GM10266 (cell line): ENCODE data around the gene ADCK1.
"Not testable (repeated sequence)": the region's sequence is repeated elsewhere in the genome, so short reads cannot be mapped to it uniquely, and the experiment has no call there.

Experiments used
- DNase-seq: peaks from one replicate; pipeline ENCODE4 v3.0.0; 2012; ENCODE audit errors: extremely low spot score
- TF ChIP-seq, protein P1 (sequence below): IDR thresholded peaks from 2 replicates; pipeline ENCODE4 v1.5.1; 2012; ENCODE audit warnings: mild to moderate bottlenecking, low read depth; ENCODE audit not compliant: control insufficient read depth, insufficient read depth; ENCODE audit errors: missing control alignments

The ADCK1 gene

DNA sequence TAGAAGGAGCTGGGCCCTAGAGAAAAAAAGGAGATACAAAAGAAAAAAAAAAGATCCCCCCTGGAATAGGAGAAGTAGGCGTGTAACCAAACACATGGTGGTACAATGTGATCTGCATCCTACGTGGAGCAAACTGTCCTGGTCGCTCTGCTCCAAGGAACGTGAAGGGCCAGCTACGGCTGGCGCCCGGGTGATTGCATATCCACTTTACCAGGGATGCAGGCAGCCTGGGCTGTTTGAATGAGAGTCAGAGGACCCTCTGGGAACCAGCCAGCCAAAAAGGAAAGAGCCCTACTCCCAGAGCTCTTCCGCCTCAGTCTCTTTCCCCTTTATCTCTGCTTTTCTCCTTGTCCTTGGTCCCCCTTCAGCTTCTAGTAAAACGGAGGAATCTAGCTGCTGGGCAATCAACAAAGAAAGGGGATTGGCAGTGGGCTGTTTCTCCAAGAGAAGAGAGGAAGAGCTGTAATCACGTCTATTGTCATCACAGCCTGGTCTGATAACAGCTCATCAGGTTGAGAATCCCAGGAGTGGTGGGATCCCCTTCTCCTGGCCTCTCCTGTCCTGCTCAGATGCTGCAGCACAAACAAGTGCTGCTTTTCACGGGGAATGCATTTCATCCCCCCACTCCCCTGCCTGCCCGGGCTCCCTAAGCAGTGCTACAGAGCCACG is 156.0 kb downstream of the ADCK1 start:
- no peak for DNase-seq
- TF ChIP-seq, protein P1, sequence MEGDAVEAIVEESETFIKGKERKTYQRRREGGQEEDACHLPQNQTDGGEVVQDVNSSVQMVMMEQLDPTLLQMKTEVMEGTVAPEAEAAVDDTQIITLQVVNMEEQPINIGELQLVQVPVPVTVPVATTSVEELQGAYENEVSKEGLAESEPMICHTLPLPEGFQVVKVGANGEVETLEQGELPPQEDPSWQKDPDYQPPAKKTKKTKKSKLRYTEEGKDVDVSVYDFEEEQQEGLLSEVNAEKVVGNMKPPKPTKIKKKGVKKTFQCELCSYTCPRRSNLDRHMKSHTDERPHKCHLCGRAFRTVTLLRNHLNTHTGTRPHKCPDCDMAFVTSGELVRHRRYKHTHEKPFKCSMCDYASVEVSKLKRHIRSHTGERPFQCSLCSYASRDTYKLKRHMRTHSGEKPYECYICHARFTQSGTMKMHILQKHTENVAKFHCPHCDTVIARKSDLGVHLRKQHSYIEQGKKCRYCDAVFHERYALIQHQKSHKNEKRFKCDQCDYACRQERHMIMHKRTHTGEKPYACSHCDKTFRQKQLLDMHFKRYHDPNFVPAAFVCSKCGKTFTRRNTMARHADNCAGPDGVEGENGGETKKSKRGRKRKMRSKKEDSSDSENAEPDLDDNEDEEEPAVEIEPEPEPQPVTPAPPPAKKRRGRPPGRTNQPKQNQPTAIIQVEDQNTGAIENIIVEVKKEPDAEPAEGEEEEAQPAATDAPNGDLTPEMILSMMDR, result no peak

DNA sequence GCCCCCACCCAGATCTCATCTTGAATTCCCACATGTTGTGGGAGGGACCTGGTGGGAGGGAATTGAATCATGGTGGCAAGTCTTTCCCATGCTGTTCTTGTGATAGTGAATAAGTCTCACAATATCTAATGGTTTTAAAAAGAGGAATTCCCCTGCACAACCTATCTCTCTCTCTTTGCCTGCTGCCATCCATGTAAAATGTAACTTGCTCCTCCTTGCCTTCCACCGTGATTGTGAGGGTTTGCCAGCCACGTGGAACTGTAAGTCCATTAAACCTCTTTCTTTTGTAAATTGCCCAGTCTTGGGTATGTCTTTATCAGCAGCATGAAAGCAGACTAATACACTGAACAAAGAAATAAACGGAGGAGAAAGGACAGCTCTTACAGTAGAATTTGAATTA is 159.8 kb downstream of the ADCK1 start:
- not testable (repeated sequence) for DNase-seq

DNA sequence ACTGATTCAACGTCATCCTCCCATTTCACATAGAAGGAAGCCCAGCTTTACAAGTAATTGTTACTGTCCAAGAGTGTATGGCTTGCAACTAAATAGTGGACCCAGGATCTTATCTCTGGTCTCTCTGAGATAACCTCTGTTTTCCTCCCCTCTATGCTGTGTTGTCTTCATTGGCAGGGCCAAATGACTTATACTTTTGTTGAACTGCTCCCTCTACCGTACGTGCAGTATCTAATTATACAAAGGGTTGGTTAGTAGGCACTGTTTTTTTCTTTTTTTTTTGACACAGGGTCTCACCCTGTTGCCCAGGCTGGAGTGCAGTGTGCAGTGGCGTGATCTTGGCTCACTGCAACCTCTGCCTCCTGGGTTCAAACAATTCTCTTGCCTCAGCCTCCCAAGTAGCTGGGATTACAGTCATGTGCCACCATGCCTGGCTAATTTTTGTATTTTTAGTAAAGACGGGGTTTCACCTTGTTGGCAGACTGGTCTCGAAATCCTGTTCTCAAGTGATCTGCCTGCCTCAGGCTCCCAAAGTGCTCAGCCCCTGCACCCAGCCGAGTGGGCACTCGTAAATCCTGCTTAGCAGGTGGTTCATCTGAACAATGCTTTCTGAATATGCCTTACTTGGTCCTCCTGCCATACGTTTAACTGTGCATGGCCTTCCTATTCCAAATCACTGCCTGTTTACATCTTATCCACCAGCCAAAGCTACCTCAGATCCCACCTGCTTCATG is 162.1 kb downstream of the ADCK1 start:
- no peak for DNase-seq
- TF ChIP-seq, protein P1, result no peak

DNA sequence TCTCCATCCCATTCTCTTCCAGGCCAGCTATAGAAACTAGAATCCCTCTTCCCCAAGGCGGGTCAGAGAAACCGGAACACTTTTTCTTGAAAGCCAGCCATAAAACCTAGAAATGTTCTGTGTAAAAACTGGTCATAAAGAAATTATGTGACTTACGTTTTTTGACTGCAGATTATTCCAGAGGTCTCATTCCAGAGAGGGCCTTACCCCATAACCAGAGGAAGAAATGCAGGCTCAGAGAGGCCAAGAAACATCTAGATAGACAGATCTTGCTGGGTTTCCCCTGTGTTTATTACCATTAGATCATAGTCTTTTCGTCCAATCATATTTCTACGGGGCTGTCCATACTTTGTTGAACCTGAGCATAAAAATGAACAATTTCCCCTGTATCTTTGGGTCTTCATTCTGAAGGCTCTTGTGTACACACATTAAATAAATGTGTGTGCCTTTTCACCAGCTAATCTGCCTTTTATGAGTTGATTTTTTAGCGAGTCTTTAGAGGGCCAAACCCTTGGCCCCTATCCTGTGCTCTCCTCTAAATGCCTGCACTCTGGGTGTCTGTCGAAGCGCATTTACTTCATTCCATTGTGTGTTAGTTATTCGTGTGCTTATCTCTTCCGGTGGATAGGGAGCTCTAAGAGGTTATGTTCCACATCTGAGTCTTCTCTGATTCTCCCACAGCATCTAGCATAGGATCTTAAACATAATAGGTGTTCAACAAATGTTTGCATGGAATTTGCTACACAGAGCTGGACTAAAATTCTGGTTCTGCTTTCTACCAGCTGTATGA is 163.0 kb downstream of the ADCK1 start:
- TF ChIP-seq, protein P1, result no peak
- DNase-seq, result no peak

DNA sequence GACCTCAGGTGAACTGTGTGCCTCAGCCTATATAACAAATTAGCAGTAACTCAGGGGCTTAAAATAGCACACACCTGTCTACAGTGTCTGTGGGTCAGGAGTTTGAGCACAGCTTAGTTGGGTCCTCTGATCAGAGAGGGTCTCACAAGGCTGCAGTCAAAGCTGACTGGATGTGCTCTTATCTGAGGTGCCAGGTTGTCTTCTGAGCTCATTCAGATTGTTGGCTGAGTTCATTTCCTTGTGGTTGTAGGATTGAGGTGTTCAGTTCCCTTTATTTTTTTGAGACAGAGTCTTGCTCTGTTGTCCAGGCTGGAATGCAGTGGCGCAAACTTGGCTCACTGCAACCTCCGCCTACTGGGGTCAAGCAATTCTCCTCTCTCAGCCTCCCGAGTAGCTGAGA is 164.7 kb downstream of the ADCK1 start:
- DNase-seq, result no peak
- TF ChIP-seq, protein P1, result no peak

DNA sequence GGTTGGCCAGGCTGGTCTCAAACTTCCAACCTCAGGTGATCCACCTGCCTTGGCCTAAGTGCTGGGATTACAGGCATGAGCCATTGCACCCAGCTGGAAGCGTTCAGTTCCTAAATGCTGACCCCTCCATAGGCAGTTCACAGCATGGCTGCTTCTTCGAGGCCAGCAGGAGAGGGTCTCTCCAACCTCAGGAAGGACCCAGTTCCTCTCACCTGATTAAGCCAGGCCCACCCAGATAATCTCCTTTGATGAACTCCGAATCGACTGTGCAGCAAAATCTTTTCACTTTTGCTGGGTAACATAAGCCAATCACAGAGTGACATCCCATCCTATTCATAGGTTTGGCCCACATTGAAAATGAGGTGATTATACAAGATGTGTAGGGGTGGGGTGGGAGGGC is 165.1 kb downstream of the ADCK1 start:
- no peak for DNase-seq
- TF ChIP-seq, protein P1, result no peak

DNA sequence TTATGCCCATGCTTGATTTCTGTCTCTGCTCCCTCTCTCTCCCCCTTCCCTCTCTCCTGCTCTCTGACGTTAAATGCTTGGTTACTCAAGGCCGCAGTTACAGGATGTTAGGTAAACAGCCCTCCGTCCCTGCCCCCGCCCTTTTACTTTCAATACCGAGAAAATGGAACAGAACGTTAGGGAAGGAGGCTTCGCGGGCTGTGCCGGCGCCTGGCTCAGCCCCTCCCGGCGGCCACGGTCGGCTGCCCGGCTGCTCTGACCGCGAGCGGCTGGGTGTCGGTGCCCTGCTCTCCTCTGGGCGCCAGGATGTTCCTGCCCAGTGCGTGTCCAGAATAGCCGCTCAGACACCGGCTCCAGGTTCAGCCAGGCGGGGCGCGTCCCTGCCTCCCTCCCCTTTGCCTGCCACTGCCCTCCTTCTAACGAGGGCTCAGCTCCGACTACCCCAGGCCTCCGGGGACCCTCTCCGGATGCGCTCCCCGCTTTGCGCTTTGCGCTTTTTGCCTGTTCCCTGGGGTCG is 166.1 kb downstream of the ADCK1 start:
- DNase-seq, result peak; percentile 52
- TF ChIP-seq, protein P1, result no peak
